Panc1 (cell line): ENCODE measurements around the gene CACNA1C.

ENCODE experiments used
- SIN3A ChIP-seq: IDR thresholded peaks from 2 replicates; pipeline ENCODE4 v1.6.1; 2012; ENCODE audit warnings: low read depth, mild to moderate bottlenecking, low read length, moderate library complexity, borderline replicate concordance; ENCODE audit not compliant: insufficient read depth
- TF ChIP-seq, protein P1 (sequence below): fragments of 450-650 bp; IDR thresholded peaks from 2 replicates; pipeline ENCODE4 v1.5.1; 2017; ENCODE audit warnings: mild to moderate bottlenecking

DNA sequence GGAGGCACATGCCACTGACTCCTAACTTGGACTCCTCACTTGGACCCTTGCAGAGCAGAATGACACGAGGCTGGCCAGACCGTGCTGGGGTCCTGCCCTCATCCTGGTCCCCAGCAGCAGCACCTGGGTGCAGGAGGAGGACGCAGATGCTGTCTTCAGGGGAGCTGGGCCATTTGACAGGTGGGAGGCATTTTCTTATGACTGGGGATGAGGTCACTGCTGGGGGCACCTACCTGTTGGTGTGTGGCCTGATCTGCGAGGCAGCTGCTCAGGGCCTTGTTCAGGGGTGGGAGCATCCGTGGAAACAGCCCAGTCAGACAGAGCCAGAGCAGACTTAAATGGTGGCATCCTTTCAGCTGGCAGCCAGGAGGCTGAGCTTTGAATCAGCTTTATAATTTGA lies 57.3 kb downstream of the CACNA1C start:
- TF ChIP-seq, protein P1, sequence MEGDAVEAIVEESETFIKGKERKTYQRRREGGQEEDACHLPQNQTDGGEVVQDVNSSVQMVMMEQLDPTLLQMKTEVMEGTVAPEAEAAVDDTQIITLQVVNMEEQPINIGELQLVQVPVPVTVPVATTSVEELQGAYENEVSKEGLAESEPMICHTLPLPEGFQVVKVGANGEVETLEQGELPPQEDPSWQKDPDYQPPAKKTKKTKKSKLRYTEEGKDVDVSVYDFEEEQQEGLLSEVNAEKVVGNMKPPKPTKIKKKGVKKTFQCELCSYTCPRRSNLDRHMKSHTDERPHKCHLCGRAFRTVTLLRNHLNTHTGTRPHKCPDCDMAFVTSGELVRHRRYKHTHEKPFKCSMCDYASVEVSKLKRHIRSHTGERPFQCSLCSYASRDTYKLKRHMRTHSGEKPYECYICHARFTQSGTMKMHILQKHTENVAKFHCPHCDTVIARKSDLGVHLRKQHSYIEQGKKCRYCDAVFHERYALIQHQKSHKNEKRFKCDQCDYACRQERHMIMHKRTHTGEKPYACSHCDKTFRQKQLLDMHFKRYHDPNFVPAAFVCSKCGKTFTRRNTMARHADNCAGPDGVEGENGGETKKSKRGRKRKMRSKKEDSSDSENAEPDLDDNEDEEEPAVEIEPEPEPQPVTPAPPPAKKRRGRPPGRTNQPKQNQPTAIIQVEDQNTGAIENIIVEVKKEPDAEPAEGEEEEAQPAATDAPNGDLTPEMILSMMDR: no peak
- no peak for TF ChIP-seq SIN3A
